OCI-LY1 (cell line): ENCODE data around the gene TAF3.

Experiments used
- EZH2 ChIP-seq: fragments of 200-600 bp; sonication (generic), shearing (Covaris generic); IDR thresholded peaks from 2 replicates; pipeline ENCODE4 v1.8.0; 2017; ENCODE audit warnings: borderline replicate concordance, mixed run types, mild to moderate bottlenecking, antibody characterized with exemption, low read length, moderate library complexity, mixed read lengths
- TF ChIP-seq, protein P1 (sequence below): fragments of 200-600 bp; sonication (generic), shearing (Covaris generic); IDR thresholded peaks from 2 replicates; pipeline ENCODE4 v1.5.1; 2017; ENCODE audit warnings: mild to moderate bottlenecking, antibody characterized with exemption, low read length, moderate library complexity, mixed read lengths

DNA sequence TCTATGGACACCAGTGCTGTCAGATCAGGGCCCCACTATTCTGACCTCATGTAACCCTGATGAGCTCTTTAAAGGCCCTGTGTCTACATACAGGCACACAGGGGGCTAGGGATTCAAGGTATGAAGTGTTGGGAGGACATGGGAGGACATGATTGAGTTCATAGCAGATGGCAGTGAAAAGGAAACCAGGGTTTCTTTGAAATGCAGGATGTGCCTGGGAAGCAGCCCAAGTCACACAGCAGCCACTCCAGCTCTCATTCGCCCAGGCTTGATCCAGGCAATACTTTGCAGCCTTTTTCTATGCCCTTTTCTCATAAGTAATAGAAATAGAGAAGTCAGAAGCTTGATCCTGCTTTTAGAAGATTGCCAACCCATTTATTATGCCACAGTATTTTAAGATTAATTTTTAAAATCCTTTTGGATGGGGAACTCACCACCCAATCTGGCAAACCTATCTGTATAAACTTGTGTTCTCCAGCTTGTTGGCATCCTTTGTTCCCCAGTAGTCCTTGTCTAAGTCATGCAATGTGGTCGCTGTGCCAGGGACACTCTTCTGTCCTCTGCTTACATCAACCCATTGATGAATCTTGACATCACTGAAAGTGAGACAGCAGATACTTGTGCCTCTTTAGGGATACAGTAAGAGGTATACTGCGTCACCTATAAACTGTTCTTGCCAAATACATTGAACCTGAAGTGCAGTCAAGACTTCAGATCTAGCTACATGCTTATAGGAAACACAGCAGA is 95.0 kb downstream of the TAF3 start:
- TF ChIP-seq, protein P1, sequence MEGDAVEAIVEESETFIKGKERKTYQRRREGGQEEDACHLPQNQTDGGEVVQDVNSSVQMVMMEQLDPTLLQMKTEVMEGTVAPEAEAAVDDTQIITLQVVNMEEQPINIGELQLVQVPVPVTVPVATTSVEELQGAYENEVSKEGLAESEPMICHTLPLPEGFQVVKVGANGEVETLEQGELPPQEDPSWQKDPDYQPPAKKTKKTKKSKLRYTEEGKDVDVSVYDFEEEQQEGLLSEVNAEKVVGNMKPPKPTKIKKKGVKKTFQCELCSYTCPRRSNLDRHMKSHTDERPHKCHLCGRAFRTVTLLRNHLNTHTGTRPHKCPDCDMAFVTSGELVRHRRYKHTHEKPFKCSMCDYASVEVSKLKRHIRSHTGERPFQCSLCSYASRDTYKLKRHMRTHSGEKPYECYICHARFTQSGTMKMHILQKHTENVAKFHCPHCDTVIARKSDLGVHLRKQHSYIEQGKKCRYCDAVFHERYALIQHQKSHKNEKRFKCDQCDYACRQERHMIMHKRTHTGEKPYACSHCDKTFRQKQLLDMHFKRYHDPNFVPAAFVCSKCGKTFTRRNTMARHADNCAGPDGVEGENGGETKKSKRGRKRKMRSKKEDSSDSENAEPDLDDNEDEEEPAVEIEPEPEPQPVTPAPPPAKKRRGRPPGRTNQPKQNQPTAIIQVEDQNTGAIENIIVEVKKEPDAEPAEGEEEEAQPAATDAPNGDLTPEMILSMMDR: no peak
- TF ChIP-seq EZH2: no peak
